ENCODE data around the gene ACTBL2.

Gene ACTBL2

DNA sequence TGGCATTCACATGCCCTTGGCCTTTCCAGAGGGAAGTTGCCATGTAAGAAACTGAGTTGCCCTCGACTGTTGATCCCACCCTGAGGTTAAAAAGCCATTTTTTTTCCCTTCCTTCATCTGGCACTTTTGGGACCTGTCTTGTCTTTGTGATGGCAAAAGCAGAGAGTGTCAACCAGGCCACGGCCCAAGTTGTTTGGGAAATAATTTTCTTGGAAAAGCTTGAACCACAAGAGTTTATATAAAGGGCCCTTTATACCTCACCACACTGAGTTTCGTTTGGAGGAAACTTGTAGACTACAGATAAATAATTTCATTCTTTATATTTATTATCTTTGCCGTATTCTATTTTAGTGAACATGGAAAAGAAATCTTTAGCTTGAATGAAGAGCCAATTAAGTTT lies 34.3 kb downstream of the ACTBL2 start:
- H3K4me3 ChIP-seq (ENCODE audit: low read depth, low read length): no peak overlapping the region
- TF ChIP-seq, protein P1, sequence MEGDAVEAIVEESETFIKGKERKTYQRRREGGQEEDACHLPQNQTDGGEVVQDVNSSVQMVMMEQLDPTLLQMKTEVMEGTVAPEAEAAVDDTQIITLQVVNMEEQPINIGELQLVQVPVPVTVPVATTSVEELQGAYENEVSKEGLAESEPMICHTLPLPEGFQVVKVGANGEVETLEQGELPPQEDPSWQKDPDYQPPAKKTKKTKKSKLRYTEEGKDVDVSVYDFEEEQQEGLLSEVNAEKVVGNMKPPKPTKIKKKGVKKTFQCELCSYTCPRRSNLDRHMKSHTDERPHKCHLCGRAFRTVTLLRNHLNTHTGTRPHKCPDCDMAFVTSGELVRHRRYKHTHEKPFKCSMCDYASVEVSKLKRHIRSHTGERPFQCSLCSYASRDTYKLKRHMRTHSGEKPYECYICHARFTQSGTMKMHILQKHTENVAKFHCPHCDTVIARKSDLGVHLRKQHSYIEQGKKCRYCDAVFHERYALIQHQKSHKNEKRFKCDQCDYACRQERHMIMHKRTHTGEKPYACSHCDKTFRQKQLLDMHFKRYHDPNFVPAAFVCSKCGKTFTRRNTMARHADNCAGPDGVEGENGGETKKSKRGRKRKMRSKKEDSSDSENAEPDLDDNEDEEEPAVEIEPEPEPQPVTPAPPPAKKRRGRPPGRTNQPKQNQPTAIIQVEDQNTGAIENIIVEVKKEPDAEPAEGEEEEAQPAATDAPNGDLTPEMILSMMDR (IDR thresholded peaks at IDR 0.05; ENCODE audit: borderline replicate concordance, insufficient read depth, low read depth, low read length): no peak

DNA sequence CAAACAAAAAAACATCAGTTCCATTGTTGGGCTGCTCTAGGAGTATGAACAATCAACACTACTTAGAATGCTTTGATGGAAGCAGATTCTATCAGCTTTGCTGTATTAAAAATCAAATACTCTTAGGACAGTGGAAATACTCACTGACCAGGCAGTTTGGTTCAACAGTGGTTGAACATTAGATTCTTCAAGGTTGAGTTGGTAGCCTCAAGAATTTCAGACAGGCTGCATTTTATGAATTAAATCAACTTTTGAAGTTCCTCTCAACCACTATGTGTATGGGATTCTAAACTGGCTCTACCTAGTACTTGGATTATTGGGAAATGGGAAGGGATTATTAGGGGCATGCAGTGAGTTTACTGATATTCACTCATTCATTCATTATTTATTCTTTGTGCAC lies 35.0 kb downstream of the ACTBL2 start:
- TF ChIP-seq, protein P1 (IDR thresholded peaks at IDR 0.05; ENCODE audit: borderline replicate concordance, insufficient read depth, low read depth, low read length): no peak
- H3K4me3 ChIP-seq (ENCODE audit: low read depth, low read length): no peak overlapping the region

DNA sequence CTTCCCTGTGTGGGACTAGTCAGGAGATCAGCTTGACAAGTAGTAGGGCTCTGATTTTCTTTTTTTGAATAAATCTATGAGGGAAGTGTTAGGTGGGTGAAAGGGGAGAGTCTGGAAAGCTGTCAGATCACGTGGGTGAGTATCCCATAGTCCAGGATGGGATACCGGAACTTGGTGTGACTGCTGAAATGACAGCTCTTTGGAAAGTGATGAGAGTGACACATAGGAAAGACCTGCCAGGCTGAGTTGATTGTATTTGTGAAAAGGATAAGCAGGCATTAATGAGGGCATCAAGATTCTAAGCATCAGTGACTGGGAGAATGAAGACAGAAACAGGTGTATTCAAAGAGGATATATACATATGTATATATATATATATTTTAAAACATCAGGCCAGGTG lies 35.6 kb downstream of the ACTBL2 start:
- TF ChIP-seq, protein P1 (IDR thresholded peaks at IDR 0.05; ENCODE audit: borderline replicate concordance, insufficient read depth, low read depth, low read length): no peak
- H3K4me3 ChIP-seq (ENCODE audit: low read depth, low read length): no peak overlapping the region

DNA sequence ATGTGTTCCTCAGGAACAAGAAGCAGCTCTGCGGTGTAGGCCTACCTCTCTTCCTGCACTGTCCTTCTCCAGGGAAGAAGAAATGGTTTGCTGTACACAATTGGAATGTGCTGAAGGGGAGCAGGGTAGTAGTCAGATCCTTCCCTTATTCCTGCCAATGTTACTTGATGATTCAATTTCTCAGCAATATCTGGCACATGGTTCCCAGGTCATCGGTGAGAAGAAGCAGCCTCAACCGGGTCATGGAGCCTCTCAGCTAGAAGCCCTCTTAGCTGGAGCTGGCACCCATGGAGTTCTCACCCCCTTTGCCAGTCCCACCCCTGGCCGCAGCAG lies 36.9 kb downstream of the ACTBL2 start:
- no peak overlapping the region for H3K4me3 ChIP-seq (ENCODE audit: low read depth, low read length)
- TF ChIP-seq, protein P1 (IDR thresholded peaks at IDR 0.05; ENCODE audit: borderline replicate concordance, insufficient read depth, low read depth, low read length): no peak

DNA sequence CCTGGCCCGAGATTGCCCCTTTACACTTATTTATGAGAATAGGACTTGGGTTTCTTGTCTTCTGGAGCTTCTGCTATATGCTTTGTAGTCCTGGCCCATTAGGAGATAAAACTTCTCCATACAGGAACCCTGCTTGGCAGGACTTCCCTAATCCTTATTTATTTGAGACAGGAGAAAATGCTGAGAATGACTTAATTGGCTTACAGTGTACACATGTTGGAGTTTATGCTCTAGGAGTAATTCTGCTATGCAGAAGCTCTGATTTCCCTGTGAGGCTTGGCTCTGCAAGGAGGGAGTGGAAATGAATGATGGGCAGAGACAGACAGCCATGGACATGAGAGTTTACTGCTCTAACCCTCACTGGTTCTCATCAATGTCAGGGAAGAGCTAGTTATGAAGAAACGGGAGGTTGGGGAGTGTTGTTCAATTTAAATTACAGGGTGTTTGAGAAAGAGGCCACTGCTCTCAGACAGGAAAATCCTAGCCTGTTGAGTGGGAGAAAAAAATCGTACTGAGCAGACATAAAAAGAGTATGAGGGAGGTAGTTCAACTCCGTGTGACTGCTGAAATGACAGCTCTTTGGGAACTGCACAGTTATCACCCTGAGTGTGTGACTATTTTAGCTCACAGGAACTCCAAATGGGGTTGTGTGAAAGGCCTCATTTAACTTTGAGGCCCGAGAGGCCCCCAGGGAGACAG lies 37.5 kb downstream of the ACTBL2 start:
- TF ChIP-seq, protein P1 (IDR thresholded peaks at IDR 0.05; ENCODE audit: borderline replicate concordance, insufficient read depth, low read depth, low read length): no peak
- H3K4me3 ChIP-seq (ENCODE audit: low read depth, low read length): no peak overlapping the region

DNA sequence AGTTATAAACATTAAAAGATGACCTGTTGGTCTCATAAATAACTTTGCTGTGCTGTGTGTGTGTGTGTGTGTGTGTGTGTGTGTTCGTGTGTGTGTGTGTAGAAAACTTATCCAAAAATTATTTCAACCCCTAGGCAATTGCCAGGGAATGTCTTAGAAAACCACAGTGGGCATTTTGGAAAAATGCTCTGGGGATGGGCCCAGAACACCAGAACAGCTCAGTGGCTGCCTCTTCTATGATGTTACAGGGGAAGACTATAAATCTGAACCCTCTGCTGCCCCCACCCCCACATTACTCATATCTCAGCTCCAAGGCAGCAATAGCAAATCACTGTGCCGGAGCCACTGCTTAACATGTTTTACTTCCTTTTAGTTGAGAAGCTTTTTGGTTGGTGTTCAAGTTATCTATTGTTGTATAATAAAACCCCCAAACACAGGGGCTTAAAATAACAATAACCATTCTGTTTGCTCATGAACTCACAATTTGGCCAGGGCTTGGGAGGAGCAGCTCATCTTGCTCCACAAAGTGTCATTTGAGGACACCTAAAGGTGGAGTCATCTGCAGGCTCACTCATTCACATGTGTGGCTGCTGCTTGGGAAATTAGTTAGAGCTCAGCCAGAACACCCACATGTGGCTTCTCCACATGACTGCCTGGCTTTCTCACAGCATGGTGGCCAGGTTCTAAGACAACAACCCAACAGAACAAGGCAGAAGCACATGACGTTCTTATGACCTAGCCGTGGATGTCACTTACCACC lies 40.4 kb downstream of the ACTBL2 start:
- no peak overlapping the region for H3K4me3 ChIP-seq (ENCODE audit: low read depth, low read length)
- TF ChIP-seq, protein P1 (IDR thresholded peaks at IDR 0.05; ENCODE audit: borderline replicate concordance, insufficient read depth, low read depth, low read length): no peak

DNA sequence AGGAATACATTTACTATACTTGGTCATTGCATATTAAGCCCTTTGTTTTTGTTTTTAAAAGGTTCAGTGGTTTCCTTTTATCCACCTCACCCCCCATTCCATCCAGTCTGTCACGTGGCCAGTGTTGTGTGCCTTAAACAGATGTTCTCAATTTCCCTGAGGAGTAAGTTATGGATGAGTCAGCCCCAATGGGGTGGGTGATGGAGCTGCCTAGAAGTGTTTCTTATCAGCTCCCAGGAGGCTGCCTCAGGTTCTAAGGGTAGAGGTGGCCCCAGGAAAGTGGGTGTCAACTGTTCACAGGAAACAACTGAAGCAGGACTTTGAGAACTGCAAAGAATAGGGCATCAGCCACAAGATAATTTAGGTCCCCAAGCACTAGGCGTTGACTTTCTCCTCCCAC lies 41.1 kb downstream of the ACTBL2 start:
- no peak overlapping the region for H3K4me3 ChIP-seq (ENCODE audit: low read depth, low read length)
- TF ChIP-seq, protein P1 (IDR thresholded peaks at IDR 0.05; ENCODE audit: borderline replicate concordance, insufficient read depth, low read depth, low read length): no peak

All from GM12875 (cell line).